SH-SY5Y (cell line): ENCODE results near the gene SSR4.

Experiments
- GATA2 ChIP-seq: IDR thresholded peaks from 2 replicates; pipeline ENCODE4 v1.6.1; 2011; ENCODE audit warnings: mild to moderate bottlenecking, low read depth, low read length
- GATA3 ChIP-seq: IDR thresholded peaks from 2 replicates; pipeline ENCODE4 v1.6.1; 2011; ENCODE audit warnings: low read depth, mild to moderate bottlenecking, low read length, moderate library complexity

DNA sequence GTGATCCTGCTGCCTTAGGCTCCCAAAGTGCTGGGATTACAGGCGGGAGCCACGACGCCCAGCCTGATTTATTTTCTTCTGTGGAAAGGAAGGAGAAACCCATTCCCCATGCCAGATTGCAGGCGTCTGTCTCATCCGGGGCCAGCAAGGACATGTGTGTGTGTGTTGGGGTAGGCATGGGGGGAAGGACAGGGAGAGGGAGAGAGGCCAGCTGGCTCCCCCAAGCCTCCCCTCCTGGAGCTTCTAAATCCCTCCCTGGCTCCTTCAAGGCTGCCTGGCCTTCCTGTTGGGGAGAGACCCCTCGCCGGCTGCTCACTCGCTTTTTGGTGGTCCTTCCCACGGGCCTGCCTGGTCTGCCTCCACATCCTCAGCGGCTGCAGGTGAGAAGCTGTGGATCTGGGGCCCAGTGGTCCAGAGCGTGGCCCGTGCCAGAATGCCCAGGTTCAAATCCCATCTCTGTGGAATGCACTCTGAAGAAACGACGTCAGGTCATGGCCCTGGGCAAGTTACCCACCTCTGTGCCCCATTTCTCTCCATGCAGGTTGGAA is 31.8 kb upstream of the SSR4 start:
- TF ChIP-seq GATA2 (no peak), GATA3 (no peak)
